ENCODE results near the gene SYNGR3.

SYNGR3 gene

DNA sequence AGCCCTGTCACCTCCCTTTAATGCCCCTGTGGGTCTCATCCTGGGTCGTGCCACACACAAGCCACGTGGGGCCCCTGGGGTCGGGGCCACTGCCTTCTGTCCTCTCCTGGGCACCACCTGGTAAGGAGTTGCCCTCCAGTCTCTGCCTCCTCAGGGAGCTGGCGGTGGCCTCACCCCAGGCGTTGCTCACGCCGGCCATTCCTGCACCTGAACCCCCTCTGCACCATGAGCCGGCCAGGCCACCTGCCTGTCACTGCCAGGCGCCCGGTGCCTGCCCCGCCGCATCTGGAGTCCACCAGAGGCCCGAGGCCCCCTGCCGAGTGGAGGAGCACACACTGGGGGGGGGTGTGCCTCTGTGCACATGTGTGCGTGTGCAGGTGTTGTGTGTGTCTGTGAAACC, 47.3 kb downstream of the SYNGR3 start:
- Histone ChIP-seq H3K9me2 (replicated peaks; ENCODE audit: insufficient read depth, low read length) (no peaks in the 10 kb centered on the region), H3K36me3 (replicated peaks; ENCODE audit: insufficient read depth, low read length) (no peaks in the 10 kb centered on the region), H2AFZ (ENCODE audit: low read length) (no peak overlapping the region), H3K9me3 (replicated peaks; ENCODE audit: insufficient read depth, low read length) (no peaks in the 10 kb centered on the region), H3K4me1 (ENCODE audit: low read length) (no peaks in the 10 kb centered on the region), H3K4me2 (ENCODE audit: low read depth, low read length) (no peak overlapping the region), H3F3A (ENCODE audit: insufficient read depth, low read length) (no peaks in the 10 kb centered on the region), H3K9ac (ENCODE audit: low read length) (no peak overlapping the region), H3K79me2 (ENCODE audit: low read length) (no peaks in the 10 kb centered on the region), H3K4me3 (ENCODE audit: low read length) (no peak overlapping the region), H3K27ac (ENCODE audit: low read length) (no peak overlapping the region), H4K20me1 (ENCODE audit: insufficient read depth, low read length) (no peaks in the 10 kb centered on the region), H3K27me3 (replicated peaks; ENCODE audit: insufficient read depth, low read length) (peaks cover 26% of the 10 kb centered on the region)
- TF ChIP-seq CTCF (IDR thresholded peaks at IDR 0.05; ENCODE audit: low read length) (no peak), EZH2phosphoT487 (IDR thresholded peaks at IDR 0.05; ENCODE audit: low read length) (no peak), EZH2 (optimal IDR thresholded peaks at IDR 0.05; ENCODE audit: low read depth, low read length) (no peak)
- no peak for DNase-seq

- Histone ChIP-seq H3K36me3 (replicated peaks; ENCODE audit: insufficient read depth, low read length) (no peaks in the 10 kb centered on the region), H3K4me1 (ENCODE audit: low read length) (no peaks in the 10 kb centered on the region), H2AFZ (ENCODE audit: low read length) (no peak overlapping the region), H3K27me3 (replicated peaks; ENCODE audit: insufficient read depth, low read length) (peaks cover 26% of the 10 kb centered on the region), H3F3A (ENCODE audit: insufficient read depth, low read length) (no peaks in the 10 kb centered on the region), H3K4me3 (ENCODE audit: low read length) (no peak overlapping the region), H3K9ac (ENCODE audit: low read length) (no peak overlapping the region), H3K27ac (ENCODE audit: low read length) (no peak overlapping the region), H4K20me1 (ENCODE audit: insufficient read depth, low read length) (no peaks in the 10 kb centered on the region), H3K79me2 (ENCODE audit: low read length) (no peaks in the 10 kb centered on the region), H3K9me3 (replicated peaks; ENCODE audit: insufficient read depth, low read length) (no peaks in the 10 kb centered on the region), H3K4me2 (ENCODE audit: low read depth, low read length) (no peak overlapping the region), H3K9me2 (replicated peaks; ENCODE audit: insufficient read depth, low read length) (no peaks in the 10 kb centered on the region)
- DNase-seq, result no peak
- no peak for TF ChIP-seq CTCF (IDR thresholded peaks at IDR 0.05; ENCODE audit: low read length)
These were observed 48.0 kb downstream of the SYNGR3 start for GRCh38 chr16:2037647-2038381.

- no peaks in the 10 kb centered on the region for H3K36me3 ChIP-seq (replicated peaks; ENCODE audit: insufficient read depth, low read length)
- H3K4me2 ChIP-seq (ENCODE audit: low read depth, low read length), result no peak overlapping the region
- no peaks in the 10 kb centered on the region for H3K4me1 ChIP-seq (ENCODE audit: low read length)
- no peaks in the 10 kb centered on the region for H3K9me2 ChIP-seq (replicated peaks; ENCODE audit: insufficient read depth, low read length)
- H3K27ac ChIP-seq (ENCODE audit: low read length), result no peak overlapping the region
- H4K20me1 ChIP-seq (ENCODE audit: insufficient read depth, low read length), result no peaks in the 10 kb centered on the region
- H3K9me3 ChIP-seq (replicated peaks; ENCODE audit: insufficient read depth, low read length), result no peaks in the 10 kb centered on the region
- H3K27me3 ChIP-seq (replicated peaks; ENCODE audit: insufficient read depth, low read length), result peaks cover 26% of the 10 kb centered on the region
- no peak for DNase-seq
- H3K79me2 ChIP-seq (ENCODE audit: low read length), result no peaks in the 10 kb centered on the region
- TF ChIP-seq EZH2 (optimal IDR thresholded peaks at IDR 0.05; ENCODE audit: low read depth, low read length) (no peak), EZH2phosphoT487 (IDR thresholded peaks at IDR 0.05; ENCODE audit: low read length) (no peak), CTCF (IDR thresholded peaks at IDR 0.05; ENCODE audit: low read length) (no peak)
- H3F3A ChIP-seq (ENCODE audit: insufficient read depth, low read length), result no peaks in the 10 kb centered on the region
- H3K4me3 ChIP-seq (ENCODE audit: low read length), result no peak overlapping the region
- H2AFZ ChIP-seq (ENCODE audit: low read length), result no peak overlapping the region
- H3K9ac ChIP-seq (ENCODE audit: low read length), result no peak overlapping the region
These were observed 48.8 kb downstream of the SYNGR3 start for GRCh38 chr16:2038382-2039231.

Data from MM.1S (cell line).